GM18858 (cell line): ENCODE results near the gene LRRC52.
A peak's percentile ranks its signal among the peaks of the same experiment; 100 is the strongest.
"Not testable (repeated sequence)": the region's sequence is repeated elsewhere in the genome, so short reads cannot be mapped to it uniquely, and the experiment has no call there.

ENCODE experiments used
- ATAC-seq: cut with Tn5 transposase; IDR thresholded peaks from one replicate; pipeline ENCODE4 v1.9.1; 2021; ENCODE audit not compliant: unreplicated experiment

LRRC52 gene

GRCh38 chr1:165580931-165581871, 37.4 kb downstream of the LRRC52 start:
- ATAC-seq: no peak

GRCh38 chr1:165581926-165582325, 38.1 kb downstream of the LRRC52 start:
- ATAC-seq: no peak

DNA sequence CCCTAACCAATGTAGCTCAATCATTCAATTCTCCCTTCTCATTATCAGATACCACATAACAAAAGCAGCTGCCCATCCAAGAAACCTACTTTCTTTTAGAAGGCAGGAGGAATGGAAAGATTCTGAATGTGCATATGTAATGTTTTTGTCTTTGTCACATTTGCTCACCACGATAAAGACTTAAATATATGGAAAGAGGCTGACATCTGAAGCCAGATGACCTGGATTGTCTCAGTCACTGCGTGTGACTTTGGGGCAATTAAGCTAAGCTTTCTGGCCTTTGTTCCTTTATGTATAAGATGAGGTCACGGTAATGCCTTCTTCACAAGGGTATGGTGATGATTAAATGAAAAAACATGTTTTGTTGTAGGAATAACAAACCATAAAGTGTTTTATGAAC, 42.6 kb downstream of the LRRC52 start:
- ATAC-seq: no peak

GRCh38 chr1:165591391-165591790, 47.6 kb downstream of the LRRC52 start:
- not testable (repeated sequence) for ATAC-seq

- ATAC-seq: no peak
Measured at GRCh38 chr1:165592945-165593823, 49.4 kb downstream of the LRRC52 start.

- ATAC-seq: no peak
Measured at GRCh38 chr1:165595246-165595938, 51.6 kb downstream of the LRRC52 start.

- ATAC-seq: peak; percentile 96
Measured at GRCh38 chr1:165597883-165598675, 54.3 kb downstream of the LRRC52 start.

DNA sequence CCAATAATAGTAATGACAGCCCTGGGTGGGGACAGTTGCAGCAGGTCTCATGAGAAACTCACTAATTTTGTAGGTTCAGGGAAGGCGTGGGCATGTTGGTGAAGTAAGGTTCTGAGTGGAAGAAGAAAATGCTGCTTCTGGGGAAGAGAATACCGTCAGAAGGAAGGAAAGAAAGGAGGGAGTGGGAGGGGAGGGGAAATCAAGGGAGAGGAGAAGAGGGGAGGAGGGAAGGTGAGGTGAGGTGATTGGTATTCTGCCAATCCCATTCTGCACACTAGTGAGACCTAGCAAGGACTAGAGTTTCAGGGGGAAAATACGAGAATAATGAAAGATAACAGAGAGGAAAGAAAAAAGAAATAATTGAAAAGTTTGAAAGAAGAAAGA, 54.9 kb downstream of the LRRC52 start:
- no peak for ATAC-seq

DNA sequence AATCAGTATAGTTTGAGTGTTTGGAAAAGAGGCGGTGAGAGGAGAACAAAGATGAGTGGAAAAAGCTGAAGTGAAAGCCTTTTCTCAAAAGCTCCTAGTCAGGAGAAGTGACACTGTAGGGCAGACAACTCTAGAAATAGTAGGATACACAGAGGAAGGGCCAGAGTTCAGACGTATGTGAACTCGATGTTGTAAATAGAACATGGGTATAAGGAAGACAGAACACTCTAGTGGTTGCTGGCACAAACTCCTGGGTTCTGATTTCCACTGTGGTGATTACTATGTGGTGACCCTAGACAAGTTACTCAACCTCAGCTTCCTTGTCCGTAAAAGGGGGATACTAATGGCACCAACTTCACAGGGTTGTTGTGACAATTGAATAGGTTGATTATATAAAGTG, 57.0 kb downstream of the LRRC52 start:
- no peak for ATAC-seq

DNA sequence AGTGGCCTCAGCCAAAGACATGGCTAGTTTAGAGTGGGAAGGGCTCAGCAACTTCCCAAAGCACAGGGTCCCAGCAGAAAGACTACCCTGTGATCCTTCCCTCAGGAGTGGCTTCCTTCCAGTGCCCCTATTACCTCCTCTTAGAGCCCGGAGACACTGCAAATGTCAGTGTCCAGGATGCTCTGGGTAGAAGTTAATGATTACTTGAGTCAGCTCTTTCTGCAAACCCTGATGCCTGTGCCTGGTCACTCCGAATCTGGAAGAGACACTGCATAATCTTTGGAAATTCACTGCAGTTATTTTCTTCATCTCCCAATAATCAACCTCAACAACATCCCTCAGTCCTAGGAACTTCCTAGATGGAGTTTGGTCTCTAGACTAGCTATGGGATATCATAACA, 60.0 kb downstream of the LRRC52 start:
- ATAC-seq: no peak

GRCh38 chr1:165605246-165605645, 61.4 kb downstream of the LRRC52 start:
- no peak for ATAC-seq

DNA sequence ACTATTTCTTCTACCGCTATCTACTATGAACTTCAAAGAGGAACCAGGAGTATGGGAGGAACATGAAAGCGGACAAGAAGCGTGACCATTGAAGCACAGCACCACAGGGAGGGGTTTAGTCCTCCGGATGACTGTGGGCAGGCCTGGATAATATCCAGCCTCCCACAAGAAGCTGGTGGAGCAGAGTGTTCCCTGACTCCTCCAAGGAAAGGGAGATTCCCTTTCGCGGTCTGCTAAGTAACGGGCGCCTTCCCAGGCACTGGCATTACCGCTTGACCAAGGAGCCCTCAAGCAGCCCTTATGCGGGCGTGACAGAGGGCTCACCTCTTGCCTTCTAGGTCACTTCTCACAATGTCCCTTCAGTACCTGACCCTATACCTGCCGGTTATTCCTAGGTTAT, 62.9 kb downstream of the LRRC52 start:
- ATAC-seq: not testable (repeated sequence)

DNA sequence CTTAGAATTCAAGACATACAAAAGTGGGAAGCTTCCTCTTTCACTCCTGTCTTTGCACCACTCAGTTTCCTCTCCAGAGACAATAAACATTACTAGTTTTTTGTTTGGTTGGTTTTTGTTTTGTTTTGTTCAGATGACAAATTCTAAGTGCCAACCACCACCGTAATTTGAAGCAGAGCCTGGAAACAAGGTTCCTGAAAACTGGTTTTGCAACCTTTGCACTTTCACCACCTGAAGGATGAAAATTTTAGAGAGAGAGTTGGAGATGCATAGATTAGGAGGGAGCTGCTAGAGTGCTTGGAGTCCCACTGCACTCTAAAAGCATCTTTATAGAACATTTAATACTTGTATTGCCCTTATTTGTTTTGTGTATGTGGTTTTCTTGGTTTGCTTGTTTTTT, 67.1 kb downstream of the LRRC52 start:
- ATAC-seq: no peak

- ATAC-seq: no peak
Measured at GRCh38 chr1:165612062-165612461, 68.3 kb downstream of the LRRC52 start.
